Activated effector memory CD4-positive, alpha-beta T cell treated with anti-CD3 and anti-CD28 coated beads, Interleukin-2, amount 50 U/mL, for 16 hours (primary cell): ENCODE results near the gene MGP.
A peak's percentile ranks its signal among the peaks of the same experiment; 100 is the strongest.

ENCODE experiments used
- DNase-seq: peaks from one replicate; pipeline ENCODE4 v3.0.0-alpha.2; 2020

MGP gene

DNA sequence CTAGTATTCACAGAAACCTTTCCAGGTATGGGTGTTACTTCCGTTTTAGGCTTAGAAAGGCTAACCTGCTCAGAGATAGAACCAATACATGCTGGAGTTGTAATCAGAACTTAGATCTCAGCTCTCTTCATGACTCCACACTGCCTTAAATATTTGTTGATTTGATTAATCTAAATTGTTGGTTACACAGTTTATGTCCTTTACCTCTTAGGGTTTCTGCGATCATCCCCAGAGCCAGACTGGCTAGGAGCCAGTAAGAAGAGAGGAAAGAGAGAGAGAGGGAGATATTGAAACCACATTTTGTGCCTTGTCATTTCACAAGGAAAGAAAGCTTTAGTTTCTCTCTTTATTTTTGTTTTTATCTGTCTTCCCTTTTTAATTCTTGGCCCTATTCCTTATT lies 16.8 kb upstream of the MGP start:
- no peak for DNase-seq

DNA sequence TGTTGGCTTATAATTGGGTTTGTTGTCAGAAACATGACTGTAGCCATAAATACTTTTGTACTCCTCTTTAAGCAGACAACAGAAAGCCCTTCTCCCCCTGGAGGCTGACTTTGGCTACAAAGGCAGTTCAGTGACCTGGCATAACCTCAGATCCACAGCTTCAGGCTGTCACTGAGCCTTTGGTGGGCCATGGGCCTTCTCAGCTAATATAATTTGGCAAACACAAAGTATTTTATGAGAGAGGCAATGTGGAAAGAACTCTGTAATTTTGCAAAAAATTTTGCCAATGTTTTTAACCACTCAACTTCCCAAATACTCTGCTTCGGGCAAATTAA lies 15.5 kb upstream of the MGP start:
- no peak for DNase-seq

DNA sequence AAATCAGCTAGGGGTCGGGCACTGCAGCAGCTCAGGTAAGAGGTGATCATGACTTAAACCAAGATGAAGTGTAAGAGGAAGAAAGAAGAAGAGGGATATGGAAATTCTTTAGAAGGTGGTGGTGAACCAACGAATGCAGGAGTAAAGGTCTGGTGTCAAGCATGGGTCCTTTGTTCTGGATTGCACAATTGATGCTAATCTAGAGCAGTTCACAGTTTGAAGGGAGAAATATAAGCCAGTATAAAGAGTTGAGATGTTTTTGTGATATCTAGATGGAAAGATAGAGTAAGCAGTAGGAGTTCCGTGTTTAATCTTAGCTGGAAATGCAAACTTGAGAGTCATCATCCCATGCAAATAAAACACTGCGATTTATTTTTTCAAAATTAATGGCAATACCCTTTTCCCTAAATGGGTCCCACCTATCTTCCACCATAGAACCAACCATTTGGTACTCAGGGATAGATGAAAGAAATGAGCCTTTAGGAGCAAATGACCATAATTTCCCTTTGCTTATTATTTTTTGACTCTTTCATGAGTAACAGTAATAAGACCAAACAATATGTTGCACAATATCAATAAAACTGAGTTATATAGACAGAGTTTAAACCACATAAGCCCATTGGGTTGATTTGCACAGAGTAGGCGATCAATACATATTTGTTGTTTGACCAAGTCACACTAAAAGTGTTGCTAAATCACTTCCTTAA lies 15.0 kb upstream of the MGP start:
- DNase-seq = no peak

DNA sequence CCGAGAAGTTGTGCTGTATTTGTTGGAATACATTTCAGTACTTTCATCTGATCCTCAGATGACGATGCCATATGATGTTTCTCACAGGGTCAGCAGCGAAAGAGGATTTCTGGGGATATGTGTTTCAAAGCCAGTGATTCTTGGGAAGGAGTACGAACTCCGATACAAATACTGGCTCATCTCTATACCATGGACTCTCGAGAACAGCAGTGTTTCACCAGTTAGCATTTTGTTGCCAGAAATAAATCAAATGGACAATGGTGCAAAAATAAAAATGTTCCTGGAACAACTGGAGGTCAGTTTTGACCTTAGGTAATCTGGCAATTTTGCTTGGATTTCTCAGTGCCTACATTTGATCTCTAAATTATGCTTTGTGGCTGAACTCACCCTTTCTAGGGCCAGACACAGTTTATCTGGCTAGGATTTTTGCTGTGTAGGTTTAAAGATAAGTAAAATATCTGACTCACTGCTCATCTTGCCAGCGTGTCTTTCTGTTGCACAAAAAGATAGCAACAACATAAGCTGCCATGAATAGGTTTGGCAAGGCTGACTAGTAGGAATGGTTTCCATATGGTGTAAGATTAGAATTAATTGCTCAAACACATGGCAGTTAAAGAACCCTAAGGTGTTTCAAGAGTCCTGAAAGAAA lies 11.0 kb upstream of the MGP start:
- no peak for DNase-seq

DNA sequence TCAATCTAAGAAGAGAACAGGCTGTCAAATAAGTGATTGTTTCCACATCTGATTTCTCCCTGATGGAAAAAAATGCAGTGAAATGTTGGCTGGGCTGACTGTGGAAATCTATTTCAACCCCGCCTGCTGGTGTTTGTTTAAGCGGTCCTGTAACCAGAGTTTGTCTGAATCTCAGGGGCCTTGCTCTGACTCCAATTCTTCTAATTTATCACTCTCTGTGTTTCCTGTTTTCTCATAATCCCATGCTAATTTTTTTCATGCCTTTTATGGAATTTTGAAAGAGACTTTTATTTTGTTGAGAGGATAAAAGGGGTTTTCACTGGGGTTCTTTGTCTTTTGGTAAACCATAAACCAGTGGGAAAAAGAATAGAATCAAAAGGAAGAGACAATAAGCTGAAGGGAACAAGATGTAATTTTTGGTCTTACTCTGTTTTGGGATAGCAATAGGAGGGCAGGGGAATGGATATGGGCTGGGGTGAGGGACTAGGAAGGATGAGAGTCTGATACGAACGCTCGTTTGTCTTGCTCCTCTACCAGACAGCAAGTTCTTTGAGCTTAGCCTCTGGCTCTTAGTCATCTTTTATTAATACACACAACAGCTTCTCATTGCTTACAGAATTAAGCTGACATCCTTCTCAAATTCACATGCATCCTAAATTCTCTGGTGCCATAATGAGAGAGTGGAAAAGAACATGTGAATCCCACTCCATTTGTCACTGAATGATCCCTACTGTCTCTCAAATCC lies 8.0 kb upstream of the MGP start:
- DNase-seq = no peak

DNA sequence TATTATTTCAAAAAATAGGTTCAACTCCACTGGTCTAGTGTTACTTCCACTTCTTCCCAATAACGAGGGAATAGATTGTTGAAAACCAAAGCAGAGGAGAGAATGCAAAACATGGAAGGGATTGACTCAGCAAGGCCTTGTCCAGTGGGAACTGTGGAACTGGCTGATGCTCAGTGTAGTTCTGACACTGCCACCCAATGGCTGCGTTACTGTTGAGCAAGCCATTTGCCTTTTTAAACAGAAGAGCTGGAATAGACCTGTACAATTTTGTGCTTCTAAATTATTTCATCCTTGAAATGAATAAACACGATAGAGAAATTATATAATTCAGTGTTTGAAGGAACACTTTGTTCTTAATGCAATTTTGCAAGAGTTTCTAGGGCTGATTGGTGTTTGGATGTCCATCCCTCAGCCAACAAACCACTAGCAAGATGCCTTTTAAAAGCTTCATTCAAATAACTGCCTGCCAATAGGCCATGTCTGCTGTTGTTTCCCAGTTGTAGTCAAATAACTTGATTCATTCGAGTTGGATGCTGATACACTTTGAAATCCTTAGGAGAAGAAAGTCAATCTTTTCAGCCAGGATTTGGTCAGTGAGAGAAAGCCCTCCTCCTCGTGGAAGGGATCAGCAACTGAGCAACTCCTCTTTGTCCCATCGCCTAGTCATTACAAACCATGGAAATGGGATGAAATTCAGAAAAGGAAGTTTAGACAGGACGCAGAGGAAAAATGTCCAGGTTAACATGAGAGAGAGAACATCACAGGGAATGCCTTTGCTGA lies 7.3 kb upstream of the MGP start:
- no peak for DNase-seq

DNA sequence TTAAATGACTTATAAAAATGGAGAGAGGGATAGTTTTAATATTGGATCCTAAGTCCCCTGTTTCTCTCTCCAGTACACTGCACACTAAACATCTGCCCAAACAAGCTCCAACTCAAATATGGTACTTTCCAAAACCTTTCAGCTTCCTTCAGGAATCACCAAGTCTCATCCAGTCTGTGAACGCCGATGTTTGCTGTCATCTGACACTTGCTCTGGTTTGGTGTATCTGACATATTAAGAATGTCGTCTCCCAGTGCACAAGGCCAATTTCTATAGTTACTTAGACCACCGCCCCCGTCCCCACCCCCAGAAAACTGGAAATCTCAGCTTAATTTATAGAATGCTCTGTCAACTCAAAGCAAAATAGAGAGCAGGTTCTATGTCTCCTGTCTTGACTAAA lies 5.0 kb upstream of the MGP start:
- DNase-seq = no peak

DNA sequence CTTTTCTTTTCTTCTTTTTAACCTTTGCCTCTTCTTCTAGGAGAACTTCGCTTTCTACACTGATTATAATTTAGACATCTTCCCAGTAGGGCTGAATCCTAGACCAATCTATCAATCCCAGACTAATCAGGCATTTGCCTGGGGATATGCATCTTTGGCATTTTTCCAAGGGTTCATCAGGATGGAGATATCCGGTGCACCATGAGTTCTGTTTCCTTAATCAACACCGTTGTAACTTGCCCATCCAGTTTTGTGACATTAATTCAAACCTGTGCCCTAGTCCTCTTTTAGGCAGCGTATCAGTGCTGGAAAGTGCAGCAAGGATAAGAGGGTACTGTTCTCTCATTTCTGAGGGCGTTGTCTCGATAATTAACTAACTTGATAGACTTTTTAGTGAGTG lies 617 bp upstream of the MGP start:
- no peak for DNase-seq

DNA sequence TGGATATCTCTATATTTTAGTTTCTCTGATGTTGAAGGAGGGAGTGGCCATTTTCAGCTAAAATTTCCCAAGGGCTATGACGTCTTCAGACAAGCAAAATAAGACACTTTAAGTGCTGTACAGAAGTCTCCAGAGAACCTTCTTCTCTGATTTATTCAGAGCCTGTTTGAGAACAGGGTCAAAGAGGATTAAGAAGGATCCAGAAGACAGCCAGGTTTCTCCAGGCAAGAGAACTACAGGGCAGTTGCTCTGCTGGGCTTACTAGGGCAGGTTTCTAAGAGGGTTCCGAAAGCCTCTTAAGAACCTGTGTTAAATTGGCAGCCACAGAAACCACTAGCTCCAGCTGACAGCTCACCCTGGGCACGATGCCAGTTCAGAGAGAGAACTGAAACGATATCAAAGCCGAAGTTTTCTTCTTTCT lies 1.2 kb downstream of the MGP start:
- peak; percentile 88 for DNase-seq

DNA sequence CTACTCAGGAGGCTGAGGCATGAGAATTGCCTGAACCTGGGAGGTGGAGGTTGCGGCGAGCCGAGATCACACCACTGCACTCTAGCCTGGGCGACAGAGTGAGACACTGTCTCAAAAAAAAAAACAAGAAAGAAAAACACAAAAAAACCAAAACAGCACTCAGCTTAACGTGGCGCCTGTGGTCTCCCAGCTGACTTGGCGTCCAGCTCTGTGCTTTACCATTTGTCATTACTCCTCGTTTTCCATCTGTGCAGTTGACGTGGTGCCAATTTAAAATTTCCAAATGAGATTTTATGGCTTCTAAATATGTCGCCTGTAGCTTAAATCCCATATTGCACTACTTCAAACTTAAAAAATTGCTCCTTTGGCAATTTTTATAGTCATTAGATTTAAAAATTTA lies 2.0 kb downstream of the MGP start:
- DNase-seq = no peak

DNA sequence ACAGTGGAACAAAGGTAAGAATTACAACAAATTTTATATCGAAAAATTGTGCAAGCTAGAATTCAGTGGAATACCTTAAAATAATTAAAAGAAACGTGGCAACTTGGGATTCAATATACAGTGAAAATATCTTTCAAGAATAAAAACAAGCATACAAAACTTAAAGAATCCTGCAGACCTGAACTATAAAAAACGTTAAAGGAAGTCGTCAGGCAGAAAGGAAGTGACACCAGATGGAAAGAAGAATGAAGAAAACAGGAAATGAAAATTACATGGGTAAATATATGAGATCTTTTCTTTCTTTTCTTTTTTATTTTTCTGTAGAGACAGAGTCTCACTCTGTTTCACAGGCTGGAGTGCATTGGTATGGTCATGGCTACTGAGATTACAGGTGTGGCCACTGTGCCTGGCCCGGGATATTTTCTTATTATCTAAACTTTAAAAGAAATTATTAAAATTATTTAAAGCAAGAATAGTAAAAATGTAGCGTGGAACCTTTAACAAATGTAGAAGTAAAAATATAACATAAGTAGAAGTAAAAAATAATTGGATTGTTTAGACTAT lies 4.7 kb downstream of the MGP start:
- DNase-seq = no peak

DNA sequence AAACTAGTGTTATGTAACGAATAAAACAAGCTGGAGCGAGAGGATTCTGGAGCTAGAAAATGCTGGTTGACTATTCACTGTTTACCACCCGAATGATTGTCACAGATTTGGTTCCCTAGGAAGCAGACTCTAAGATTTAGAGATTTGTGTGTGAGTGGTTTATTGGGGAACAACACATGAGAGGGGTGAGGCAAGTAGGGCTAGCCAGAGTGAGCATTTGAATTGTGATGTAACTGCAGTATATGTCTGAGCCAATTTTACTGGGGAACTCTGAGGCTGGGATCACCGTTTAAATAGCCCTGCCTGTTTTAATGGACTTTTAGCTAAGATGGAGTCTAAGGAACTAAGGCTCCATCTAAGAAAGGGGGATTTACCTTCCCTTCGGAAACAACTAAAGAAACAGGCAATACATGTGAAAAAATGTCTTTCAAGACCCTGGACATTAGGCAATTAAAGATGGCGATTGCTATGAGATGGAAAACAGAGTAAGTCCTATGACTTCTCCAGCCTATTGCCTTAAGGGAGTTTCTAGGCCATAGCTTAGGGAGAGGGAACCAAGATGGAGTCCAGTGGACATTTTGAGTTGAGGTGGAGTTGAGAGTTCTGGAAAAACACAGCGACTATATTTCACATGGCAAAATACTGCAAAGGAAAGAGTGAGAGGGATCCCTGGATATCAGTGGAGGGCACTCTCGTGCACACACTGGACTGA lies 6.3 kb downstream of the MGP start:
- no peak for DNase-seq

DNA sequence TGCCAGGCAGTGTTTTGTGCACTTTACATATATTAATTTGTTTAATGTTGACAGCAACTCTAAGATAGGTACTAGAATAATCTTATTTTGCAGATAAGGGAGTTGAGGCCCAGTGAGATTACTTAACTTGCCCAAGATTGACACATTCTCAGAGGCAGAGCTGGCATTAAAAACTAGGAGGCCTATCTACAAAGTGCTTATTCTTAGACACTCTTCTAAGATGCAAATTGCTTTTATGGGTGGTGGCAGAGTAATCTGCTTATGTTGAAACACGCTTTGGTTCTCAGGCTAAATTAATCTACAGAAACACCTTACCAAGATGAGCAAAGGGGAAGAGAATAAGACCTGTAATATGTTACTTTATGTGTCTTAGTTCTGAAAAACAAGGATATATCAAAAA lies 7.2 kb downstream of the MGP start:
- DNase-seq = no peak

DNA sequence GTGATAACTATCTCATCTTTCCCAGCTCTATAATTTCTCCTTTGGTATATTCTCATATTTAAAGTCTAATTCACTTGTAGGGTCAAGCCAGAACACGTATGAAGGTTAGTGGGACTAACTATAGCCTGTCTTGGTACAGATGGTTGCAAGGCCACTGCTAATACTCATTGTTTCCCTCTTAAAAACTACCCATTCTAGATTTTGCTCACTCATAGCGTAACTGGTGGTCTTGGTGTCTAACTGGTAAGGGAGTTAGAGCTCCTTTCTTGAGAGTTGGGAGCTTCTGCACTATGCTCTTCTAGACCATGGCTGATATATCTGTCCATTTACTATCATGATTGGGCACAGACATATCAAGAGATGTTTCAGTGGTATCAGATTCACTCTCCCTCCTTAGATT lies 8.8 kb downstream of the MGP start:
- no peak for DNase-seq

DNA sequence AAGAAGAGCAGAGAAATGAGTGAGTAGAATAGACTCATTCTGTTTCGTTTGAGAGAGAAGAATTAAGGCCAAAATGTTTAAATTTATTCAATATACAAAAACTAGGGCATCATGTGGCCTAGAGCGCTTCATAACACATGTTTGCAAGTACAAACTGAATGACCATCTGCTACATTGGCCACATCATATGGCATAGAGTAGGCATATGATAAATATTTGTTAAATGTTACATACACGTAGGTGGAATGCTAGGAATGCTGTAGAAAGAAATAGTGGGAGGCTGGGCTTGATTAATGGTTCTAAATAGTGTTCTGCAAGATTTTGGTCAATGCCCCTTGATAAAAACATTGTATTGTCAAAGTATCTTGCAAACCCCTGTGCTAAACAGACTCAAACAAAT lies 10.8 kb downstream of the MGP start:
- DNase-seq = no peak

DNA sequence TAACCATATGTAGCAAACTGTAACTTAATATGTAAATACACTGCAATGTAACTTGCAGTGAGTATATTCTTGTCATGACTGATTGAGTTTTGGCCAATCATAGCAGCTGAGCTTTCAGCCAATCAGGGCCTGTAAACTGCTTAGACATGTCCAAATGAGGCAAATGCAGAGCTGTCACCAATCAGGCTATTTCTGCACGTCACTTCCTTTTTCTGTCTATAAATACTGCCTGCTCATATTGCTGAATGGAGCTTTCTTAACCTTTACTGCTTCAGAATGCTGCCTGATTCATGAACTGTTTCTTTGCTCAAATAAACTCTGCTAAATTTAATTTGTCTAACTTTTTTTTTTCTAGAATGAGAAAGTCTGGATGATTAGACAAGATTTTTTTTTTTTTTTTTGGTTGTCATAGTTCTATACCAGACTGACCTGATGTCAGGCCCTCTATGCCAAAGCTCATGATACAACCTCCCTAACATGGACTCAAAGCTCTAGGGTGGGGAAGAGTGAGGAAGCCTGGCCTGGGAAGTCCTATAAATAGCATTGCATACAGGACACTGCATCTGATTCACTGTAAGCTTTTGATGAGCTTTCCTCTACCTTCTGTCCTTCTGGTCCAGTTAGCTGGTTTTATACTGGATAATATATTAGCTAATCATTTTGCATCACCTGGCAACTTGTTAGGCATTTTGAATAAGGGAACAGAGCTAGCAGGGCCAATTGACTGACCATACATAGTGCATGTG lies 12.0 kb downstream of the MGP start:
- DNase-seq = no peak

DNA sequence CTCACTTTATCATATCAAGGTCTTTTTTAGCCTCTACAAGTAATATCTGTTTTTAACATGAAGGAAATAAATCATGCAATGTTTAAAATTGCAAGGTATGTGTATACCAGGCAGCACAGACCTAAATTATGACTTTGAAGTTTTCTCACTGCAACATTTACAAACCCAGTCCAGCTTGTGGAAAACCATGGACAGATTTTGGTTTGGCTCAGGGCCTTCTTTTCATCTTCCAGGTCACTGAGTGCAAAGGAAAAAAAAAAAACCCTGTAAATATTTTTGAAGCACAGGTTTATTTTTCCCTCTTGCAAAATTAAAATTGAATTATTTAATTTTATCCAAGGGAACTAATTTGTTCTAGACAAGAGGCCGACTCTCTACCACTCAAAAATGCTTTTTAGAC lies 13.8 kb downstream of the MGP start:
- DNase-seq = no peak

DNA sequence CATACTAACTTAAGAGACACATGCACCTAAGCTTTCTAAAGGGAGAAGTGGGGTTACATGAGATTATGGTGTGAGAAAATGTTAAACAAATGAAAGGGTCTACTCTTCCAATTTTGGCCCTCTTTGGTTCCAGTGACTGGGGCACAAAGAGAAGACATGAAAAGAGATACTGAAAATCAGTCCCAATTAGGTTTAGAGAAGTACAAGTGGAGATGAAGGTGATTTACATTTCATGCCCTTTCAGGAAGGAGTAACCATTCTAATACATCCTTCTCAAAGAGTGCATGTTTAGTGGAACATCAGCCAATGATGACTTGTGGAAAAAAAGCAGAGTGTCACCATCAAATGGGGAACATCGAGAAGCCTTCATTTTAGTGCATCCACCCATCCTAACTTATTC lies 14.4 kb downstream of the MGP start:
- DNase-seq = no peak

DNA sequence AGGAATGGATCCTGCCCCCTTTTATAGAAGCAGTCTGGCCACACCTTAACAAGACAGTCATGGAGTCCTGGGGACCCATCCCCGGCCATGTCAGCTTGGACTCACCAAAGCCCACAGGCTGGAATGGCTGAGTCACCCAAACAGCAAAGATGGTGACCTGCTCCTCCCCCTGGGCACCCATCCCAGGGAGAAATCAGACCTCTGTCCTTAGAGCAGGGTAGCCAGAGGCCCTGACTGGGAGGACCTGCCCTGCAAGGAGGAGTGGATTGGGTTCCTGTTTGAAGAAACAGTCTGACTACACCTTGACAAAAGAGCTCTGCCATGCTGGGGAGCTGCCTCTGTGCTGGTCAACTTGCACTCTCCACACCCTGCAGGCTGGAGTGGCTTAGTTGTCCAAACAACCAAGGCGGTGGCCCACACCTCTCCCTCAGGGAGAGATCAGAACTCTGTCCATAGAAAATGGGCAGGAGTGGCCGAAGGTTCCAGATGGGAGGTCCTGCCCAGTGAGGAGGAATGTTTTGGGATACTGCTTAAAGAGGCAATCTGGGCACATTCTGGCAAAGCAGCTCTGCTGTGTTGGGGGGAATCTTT lies 16.6 kb downstream of the MGP start:
- DNase-seq = no peak

DNA sequence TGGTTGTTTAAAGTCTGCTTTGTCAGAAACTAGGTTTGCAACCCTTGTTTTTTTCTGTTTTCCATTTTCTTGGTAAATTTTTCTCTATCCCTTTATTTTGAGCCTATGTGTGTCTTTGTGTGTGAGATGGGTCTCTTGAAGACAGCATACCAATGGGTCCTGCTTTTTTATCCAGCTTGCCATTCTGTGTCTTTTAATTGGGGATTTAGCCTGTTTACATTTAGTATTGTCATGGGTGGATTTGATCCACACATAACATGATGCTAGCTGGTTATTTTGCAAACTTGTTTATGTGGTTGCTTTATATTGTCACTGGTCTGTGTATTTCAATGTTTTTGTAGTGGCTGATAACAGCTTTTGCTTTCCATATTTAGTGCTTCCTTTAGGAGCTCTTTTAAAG lies 25.2 kb downstream of the MGP start:
- DNase-seq = no peak

DNA sequence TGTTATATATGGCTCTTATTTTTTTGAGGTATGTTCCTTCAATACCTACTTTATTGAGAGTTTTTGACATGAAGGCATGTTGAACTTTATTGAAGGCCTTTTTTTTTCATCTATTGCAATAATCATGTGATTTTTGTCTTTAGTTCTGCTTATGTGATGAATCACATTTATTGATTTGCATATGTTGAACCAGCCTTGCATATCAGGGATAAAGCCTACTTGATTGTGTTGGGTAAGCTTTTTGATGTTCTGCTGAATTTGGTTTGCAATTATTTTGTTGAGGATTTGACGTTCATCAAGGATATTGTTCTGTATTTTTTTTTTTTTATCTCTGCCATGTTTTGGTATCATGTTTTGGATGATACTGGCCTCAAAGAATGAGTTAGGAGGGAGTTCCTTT lies 27.1 kb downstream of the MGP start:
- DNase-seq = no peak
